ENCODE results near the gene RASA3. TPM values are rescaled to one million over a fixed set of nuclear protein-coding genes. Genes with fewer than 3 reads are reported as not detected.

Gene RASA3
- total and polyA plus RNA-seq, 2 of the 4 experiments (the other 2 are of a cell fraction) = 21.0 to 31.4 TPM

DNA sequence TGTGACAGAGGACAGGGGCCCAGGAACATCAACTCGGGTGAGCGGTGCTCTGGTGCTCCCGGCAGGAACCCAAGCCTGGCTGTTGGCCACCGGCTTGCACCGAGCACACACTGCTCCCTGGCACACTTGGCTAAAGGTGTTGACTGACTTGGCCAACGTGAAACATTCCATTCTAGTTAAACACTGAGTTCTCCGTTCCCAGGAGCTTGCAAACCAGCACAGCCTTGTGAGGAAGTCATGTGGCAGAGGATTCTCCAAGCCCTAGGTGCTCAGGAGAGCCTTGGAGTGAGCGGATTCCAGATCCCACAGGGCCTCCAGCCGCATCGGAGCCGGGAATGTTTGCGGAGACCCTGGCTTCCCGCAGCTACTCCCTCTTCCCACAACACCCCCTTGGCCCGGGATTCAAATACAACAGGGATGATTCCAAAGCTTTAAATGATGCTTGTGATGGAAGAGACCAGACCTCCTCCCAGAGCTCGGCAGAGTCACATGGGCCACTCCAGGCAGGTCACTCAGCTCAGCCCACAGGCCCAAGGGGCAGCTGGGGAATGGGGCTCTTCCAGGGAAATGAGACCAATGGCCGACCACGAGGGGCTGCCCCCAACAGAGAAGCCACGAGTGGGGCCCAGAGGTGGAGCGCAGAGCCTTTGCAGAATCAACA, 161.5 kb downstream of the RASA3 start:
- Histone ChIP-seq H2AFZ (replicated peaks; ENCODE audit: low read length, poor library complexity) (no peak overlapping the region), H3K9ac (ENCODE audit: low read depth, low read length) (no peak overlapping the region), H2AK9ac (replicated peaks; ENCODE audit: low read depth, low read length, poor library complexity) (no peak overlapping the region), H3K27me3 (ENCODE audit: control insufficient read depth, insufficient read depth, low read length) (no peaks in the 10 kb centered on the region), H3K4me1 (ENCODE audit: control insufficient read depth, insufficient read depth, low read length) (peaks cover 2% of the 10 kb centered on the region), H3K36me3 (ENCODE audit: control insufficient read depth, insufficient read depth, low read length) (peaks cover 52% of the 10 kb centered on the region), H3K18ac (ENCODE audit: low read depth, low read length) (no peak overlapping the region), H4K91ac (ENCODE audit: insufficient read depth, low read depth, low read length) (no peak overlapping the region), H3K56ac (ENCODE audit: extremely low read depth, insufficient read depth, low read length) (no peak overlapping the region), H2AK5ac (ENCODE audit: low read depth, low read length) (no peak overlapping the region), H3K4ac (ENCODE audit: low read depth, low read length) (no peak overlapping the region), H3K4me2 (ENCODE audit: low read depth, low read length) (no peak overlapping the region), H3K79me1 (ENCODE audit: low read depth in 1 of 2, low read length in 2 of 2) (peaks cover 11 to 62% of the 10 kb centered on the region in 2 experiments; a peak in 3 of 4 replicates), H2BK5ac (ENCODE audit: low read depth, low read length, poor library complexity, severe bottlenecking) (no peak overlapping the region), H2BK20ac (ENCODE audit: low read depth, low read length) (no peak overlapping the region), H4K5ac (ENCODE audit: low read depth, low read length) (no peak overlapping the region), H3K9me1 (ENCODE audit: insufficient read depth, low read length) (peaks cover 11% of the 10 kb centered on the region; the same call in 1 of the 2 replicates), H3K23ac (ENCODE audit: low read depth, low read length) (no peak overlapping the region), H3K9me3 (ENCODE audit: control insufficient read depth, insufficient read depth, low read length) (no peaks in the 10 kb centered on the region), H3K14ac (replicated peaks; ENCODE audit: low read depth, low read length) (no peak overlapping the region; the same call in 1 of the 2 replicates), H3K27ac (ENCODE audit: insufficient read depth, low read length) (no peak overlapping the region), H2BK120ac (ENCODE audit: low read depth, low read length) (no peak overlapping the region), H2BK15ac (ENCODE audit: low read depth, low read length) (no peak overlapping the region), H4K8ac (ENCODE audit: low read depth in 2 of 2, low read length in 2 of 2) (0 out of 4 replicates have a peak overlapping the region, but pooled peaks of 1 of the 2 experiments have one; percentile 4), H3K4me3 (ENCODE audit: insufficient read depth, low read depth, low read length) (no peak overlapping the region), H4K20me1 (ENCODE audit: insufficient read depth, low read length) (peaks cover 7% of the 10 kb centered on the region; the same call in 1 of the 2 replicates)
- TF ChIP-seq BHLHE40 (IDR thresholded peaks at IDR 0.05; ENCODE audit: low read depth, low read length) (no peak), MAZ (IDR thresholded peaks at IDR 0.05; ENCODE audit: borderline replicate concordance, low read depth, low read length) (no peak), POLR2A (IDR thresholded peaks at IDR 0.05; ENCODE audit: low read depth, low read length) (no peak), RAD21 (IDR thresholded peaks at IDR 0.05; ENCODE audit: low read length) (no peak), NFE2L2 (IDR thresholded peaks at IDR 0.05; ENCODE audit: low read depth, low read length) (no peak), MXI1 (IDR thresholded peaks at IDR 0.05; ENCODE audit: borderline replicate concordance, low read depth, low read length) (no peak), MAFK (IDR thresholded peaks at IDR 0.05; ENCODE audit: low read depth, low read length) (no peak), SMC3 (IDR thresholded peaks at IDR 0.05; ENCODE audit: low read depth, low read length) (no peak), CHD1 (IDR thresholded peaks at IDR 0.05; ENCODE audit: low read depth, low read length) (no peak), RCOR1 (IDR thresholded peaks at IDR 0.05; ENCODE audit: insufficient replicate concordance, low read length) (no peak), CEBPB (IDR thresholded peaks at IDR 0.05; ENCODE audit: low read depth, low read length) (no peak), FOS (IDR thresholded peaks at IDR 0.05; ENCODE audit: low read depth, low read length) (no peak), RFX5 (IDR thresholded peaks at IDR 0.05; ENCODE audit: low read depth, low read length) (no peak)
- TF ChIP-seq, protein P1, sequence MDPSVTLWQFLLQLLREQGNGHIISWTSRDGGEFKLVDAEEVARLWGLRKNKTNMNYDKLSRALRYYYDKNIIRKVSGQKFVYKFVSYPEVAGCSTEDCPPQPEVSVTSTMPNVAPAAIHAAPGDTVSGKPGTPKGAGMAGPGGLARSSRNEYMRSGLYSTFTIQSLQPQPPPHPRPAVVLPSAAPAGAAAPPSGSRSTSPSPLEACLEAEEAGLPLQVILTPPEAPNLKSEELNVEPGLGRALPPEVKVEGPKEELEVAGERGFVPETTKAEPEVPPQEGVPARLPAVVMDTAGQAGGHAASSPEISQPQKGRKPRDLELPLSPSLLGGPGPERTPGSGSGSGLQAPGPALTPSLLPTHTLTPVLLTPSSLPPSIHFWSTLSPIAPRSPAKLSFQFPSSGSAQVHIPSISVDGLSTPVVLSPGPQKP (IDR thresholded peaks at IDR 0.05; ENCODE audit: borderline replicate concordance, low read depth, low read length) = no peak
- TF ChIP-seq, protein P2, sequence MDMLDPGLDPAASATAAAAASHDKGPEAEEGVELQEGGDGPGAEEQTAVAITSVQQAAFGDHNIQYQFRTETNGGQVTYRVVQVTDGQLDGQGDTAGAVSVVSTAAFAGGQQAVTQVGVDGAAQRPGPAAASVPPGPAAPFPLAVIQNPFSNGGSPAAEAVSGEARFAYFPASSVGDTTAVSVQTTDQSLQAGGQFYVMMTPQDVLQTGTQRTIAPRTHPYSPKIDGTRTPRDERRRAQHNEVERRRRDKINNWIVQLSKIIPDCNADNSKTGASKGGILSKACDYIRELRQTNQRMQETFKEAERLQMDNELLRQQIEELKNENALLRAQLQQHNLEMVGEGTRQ (IDR thresholded peaks at IDR 0.05; ENCODE audit: low read depth, low read length) = no peak
- TF ChIP-seq, protein P3, sequence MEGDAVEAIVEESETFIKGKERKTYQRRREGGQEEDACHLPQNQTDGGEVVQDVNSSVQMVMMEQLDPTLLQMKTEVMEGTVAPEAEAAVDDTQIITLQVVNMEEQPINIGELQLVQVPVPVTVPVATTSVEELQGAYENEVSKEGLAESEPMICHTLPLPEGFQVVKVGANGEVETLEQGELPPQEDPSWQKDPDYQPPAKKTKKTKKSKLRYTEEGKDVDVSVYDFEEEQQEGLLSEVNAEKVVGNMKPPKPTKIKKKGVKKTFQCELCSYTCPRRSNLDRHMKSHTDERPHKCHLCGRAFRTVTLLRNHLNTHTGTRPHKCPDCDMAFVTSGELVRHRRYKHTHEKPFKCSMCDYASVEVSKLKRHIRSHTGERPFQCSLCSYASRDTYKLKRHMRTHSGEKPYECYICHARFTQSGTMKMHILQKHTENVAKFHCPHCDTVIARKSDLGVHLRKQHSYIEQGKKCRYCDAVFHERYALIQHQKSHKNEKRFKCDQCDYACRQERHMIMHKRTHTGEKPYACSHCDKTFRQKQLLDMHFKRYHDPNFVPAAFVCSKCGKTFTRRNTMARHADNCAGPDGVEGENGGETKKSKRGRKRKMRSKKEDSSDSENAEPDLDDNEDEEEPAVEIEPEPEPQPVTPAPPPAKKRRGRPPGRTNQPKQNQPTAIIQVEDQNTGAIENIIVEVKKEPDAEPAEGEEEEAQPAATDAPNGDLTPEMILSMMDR (conservative IDR thresholded peaks at IDR 0.05; ENCODE audit: low read depth, low read length) = no peak
- intact Hi-C loops (cut with micrococcal nuclease) (no loop called here), dilution Hi-C loops (cut with HindIII; ENCODE audit: low sequenced_read_pairs, unreplicated experiment) (no loop called here), in situ Hi-C loops (cut with MboI; ENCODE audit: low sequenced_read_pairs) (no loop called here)
- 80% methylated on average over 9 of the region's 19 CpGs; no CpG with 5 or more reads in 1 of the 2 experiments for WGBS, 2 experiments (ENCODE audit: extremely low coverage in 2 of 2, insufficient read length in 1 of 2)
- ChIA-PET CTCF (no interaction called here), POLR2A (ENCODE audit: unreplicated experiment) (no interaction called here)
- peak; percentile 23 for DNase-seq
- ATAC-seq (ENCODE audit: low read depth) = peak; percentile 31
- no TSS peak for BruUV-seq (replicated peaks)

All from IMR-90 (cell line).